ENCODE results near the gene TTR. TPM values are rescaled to one million over a fixed set of nuclear protein-coding genes. Genes with fewer than 3 reads are reported as not detected.

TTR gene
- total RNA-seq, 1 experiment from 2014 or later, result not detected

DNA sequence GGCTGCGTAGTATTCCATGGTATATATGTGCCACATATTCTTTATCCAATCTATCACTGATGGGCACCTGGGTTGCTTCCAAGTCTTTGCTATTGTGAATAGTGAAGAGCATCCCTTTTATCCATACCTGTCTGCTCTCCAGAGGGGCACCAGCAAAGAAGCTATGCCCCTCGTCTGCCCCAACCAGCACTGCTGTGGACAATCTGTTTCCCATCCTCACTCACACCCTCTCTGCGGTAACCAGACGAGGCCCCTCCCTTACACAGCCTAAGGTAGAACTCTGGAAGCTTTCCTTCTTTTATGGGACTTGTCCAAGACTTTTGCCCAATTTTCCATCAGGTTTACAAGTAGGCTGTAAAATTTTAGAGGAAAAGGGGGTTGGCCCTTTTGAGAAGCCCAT, 24.9 kb downstream of the TTR start:
- DNase-seq (ENCODE audit: low read depth), result no peak

DNA sequence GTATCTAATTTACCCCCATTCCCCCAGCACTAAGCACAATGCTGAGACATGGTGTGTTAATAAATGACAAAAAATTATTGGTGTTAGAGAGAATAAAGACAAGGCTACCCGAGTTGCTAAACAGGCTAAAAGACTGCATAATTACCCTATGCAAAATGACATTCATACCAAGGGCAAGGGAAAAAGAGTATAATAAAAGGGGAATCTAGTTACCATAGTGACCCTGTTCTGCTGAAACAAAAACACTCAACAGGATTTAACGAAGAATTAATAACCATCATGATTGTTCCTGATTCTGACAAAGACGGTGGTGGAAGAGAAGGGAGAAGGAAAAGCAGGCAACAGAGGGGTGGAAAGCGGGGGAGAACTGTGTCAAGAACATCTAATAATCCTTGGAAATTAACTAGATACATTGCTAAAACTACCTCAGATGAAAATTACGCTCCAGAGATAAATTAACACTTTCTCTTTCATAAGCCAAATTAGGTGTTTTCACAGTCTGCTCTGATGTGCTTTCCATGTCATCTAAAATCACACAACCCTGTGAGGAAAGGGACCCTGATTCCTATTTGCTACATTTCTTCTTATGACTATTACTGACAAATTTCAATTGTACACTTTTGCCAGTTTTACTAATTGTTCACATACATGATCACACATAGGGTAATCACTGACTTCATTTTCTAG, 25.5 kb downstream of the TTR start:
- no peak for DNase-seq (ENCODE audit: low read depth)

DNA sequence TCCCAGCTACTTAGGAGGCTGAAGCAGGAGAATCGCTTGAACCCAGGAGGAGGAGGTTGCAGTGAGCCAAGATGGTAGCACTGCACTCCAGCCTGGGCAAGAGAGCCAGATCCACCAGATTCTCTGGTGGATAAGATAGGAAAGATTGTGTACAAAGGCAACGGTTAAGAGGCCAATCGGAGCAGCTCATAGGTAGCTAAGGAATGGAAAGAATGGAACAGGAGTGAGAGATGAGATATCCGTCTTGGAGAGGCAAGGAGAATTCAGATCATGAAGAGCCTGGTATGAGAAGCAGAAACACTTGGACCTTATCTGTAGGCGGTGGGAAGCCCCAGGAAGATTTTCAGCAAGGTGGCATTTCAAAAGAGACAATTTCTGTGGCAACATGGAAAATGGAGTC, 27.1 kb downstream of the TTR start:
- no peak for DNase-seq (ENCODE audit: low read depth)

DNA sequence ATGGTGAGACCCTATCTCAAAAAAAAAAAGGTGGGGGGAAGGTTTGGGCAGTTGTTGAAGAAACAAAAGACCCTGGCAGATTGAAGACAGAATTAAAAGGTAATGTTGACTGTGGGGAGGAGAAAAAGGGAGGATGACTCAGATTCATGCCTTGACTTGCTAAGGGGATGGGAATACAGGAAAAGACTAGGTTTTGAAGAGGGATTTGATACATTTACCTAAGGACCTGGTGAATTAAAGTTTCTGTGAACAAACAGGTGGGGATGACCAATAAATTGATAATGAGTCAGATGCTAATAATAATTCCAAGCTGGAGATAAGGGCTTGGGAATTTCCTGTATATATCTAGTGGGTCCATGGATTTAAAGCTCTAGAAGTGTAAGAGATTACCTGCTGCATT, 27.6 kb downstream of the TTR start:
- DNase-seq (ENCODE audit: low read depth), result no peak

DNA sequence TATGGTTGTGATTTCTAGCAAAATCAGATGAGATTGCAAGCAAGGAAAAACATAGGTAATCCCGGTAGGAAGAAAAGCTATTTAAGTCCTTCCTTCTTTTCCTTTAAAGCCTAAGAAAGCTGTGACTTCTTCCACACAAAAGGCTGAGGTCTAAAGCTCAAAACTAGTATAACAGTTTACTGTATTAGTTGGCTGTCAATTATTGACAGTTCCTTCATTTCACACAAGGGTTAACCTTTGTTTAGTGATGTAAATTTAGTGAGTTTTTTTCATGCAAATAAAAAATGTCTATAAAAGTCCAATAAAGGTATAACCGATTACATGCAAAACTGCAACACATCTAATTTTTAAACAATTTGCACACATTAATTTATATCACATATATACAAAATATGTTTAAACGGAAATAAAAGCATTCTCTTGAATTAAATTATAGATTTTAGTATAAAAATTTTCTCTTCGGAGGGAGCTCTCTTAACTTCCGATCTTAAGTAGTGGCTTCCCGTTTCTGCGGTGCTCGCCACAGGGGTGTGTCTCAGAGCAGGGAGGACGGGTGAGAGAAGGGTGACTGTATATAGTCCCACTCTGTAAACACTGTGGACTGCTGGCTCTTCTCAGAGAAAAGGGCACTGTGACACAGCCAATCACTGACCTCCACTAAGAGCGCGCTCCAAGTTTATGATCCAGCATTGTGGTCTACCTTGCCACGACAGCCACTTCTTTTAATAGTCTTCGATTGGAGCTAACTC, 33.4 kb downstream of the TTR start:
- DNase-seq (ENCODE audit: low read depth), result no peak

DNA sequence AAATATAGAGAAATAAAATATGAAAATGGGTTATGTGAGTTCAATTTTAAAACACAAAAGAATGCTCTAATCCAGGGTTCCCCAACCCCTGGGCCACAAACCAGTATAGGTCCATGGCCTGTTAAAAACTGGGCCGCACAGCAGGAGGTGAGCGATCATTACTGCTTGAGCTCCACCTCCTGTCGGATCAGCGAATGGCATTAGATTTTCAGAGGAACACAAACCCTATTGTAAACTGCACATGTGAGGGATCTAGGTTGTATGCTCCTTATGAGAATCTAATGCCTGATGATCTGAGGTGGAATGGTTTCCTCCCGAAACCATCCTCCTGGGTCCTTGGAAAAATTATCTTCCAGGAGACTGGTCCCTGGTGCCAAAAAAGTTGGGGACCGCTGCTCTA, 34.7 kb downstream of the TTR start:
- no peak for DNase-seq (ENCODE audit: low read depth)

DNA sequence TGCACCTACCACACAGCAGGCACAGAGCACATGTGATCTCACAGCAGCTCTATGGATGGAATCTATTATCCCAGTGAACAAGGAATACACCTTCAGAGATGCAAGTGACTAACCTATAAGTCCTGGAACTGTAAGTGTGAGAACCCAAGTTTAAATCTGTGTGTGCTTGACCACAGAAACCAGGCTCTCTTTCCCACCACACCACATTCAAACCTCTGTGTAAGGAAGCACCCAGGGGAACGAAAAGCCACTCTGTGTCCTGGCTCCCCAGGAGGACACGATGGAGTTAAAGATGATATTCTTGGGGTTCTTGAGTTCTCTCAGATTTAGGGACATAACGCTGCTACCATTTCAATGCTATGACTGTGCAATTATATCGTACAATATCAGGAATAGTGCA, 38.9 kb downstream of the TTR start:
- DNase-seq (ENCODE audit: low read depth), result no peak

DNA sequence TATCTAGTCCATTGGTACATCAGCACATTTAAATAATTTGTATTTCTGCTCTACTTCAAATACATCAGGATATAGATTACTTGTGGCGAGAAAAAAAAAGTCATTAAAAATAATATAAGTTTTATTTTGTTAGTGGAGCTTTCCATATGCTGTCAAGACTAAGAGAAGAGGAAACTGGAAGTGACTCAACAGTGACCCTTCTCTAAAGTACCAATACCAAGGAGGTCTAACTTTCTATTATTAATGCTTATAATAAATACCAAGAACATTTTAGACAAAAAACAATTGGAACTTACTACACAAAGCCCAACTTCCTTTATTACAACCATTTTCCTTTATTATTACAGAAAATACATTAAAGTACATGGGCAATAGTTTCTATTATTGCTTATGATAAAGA, 39.8 kb downstream of the TTR start:
- no peak for DNase-seq (ENCODE audit: low read depth)

DNA sequence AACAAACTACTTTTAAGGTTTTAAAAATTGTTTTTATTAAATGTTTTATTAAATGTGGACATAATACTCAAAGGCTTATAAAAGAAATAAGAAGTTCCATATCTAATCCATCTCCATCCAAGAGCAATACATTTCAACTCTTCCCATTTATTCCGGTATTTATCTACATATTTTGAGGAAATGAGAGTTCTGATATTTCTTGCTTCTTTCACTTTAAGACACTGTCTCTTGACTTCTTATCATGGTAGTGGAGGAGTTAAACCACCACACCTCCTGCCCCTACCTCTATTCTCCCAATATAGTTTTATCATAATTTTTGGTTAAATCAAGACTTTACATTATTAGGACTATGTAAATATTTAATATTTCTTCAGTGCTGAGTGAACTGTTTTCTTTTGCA, 40.7 kb downstream of the TTR start:
- DNase-seq (ENCODE audit: low read depth), result no peak

DNA sequence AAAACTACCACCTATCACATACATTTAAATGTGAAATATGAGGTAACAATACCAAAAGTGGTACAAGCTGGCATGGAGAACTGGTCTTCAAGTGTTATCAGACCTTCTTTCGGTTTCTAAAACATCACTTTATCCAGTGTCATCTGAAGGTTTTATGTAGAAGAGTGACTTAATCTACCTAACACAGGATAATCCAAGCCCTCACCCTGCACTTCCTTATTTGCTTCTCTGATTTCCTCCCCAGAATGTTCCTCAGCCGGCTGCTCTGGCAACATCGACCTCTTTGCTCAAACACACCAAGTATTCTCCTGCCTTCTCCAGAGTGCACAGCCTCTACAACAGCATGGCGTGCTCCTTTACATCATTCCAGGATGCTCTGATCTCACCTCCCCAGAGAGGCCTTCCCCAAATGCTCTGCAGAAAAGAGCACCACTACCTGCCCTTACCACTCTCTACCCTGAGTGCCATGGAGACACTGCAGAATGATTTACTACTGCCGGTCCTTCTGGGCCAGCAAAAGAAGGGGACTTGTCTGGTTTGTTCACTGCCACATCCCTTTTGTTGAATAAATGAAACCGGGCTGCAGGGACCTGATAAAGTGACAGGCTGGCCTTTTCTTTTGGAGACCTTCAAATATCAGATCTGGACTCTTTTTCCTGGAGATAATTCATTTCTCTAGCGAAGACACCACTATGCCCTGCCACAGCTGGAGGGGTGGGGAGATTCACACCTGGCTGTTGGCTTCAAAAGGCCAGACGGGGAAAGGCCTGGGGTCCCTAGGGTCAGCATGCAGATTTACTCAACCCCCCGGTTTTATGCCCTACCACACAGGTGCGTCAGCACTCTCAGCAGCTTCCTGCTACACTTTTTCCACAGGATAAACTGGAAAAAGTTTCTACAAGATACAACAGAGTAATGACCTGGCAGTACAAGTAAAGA, 42.0 kb downstream of the TTR start:
- no peak for DNase-seq (ENCODE audit: low read depth)

DNA sequence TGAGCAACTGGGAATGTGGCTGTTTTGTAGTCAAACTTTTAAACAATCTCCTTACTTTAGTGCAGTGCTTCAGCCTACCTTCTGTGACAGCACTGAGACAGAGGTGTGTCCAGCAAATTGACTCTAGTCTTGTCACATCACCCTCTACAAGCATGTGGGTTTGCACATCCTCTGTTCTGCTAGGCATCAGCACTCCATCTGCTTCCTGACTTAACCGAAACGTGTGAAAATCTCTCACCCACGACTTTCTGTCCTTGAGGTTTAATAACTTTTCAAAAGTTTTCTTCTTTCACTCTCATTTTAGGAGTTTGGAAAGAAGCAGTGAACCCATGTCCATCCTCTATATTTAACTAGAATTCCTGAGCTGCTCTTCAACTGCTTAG, 42.6 kb downstream of the TTR start:
- DNase-seq (ENCODE audit: low read depth), result no peak

DNA sequence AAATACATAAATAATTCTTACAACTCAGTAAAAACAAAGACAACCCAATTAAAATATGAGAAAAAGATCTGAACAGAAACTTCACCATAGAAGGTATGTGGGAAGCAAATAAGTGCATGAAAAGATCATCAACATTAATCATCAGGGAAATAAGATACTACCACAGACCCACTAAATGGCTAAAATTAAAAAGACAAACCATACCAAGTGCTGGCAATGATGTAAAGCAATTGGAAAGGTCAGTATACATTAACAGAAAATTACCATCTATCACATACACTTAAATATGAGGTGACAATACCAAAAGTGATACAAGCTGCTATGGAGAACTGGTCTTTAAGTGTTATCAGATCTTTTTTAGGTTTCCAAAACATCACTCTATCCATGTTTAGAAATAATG, 44.7 kb downstream of the TTR start:
- no peak for DNase-seq (ENCODE audit: low read depth)

DNA sequence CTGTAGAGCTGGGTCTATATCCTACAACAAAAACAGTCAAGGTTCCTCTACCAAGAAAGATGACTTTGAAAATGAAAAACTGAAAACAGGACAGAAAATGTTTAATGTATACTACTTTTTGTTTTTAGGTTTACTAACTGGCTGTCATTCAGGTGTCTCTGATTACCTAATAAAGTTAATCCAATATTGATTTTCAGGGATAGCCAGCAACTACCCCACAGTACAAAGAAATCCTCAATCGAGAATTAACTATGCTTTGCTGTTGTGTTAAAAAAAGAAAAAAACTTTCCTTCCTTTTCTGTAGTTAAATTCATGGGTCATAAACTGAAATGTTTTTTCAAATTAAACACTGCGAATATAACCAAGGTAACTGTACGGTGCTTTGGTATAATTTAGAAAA, 45.8 kb downstream of the TTR start:
- DNase-seq (ENCODE audit: low read depth), result no peak

DNA sequence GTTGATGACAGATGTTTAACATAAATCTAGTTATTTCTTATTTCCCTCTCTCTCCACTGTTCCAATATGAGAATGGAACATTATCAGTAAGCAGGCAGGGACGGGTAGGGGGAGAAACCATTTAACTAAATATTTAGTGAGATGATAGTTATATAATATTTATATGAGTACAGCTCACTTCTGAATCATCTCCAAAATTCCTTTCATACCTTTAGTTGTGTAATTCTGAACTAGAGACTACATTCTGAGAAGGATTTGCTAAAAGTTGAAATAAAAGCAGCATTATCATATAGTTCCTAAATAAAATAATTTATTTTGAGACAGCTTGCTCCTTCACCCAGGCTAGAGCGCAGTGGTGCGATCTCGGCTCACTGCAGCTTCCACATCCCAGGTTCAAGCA, 51.3 kb downstream of the TTR start:
- DNase-seq (ENCODE audit: low read depth), result no peak

DNA sequence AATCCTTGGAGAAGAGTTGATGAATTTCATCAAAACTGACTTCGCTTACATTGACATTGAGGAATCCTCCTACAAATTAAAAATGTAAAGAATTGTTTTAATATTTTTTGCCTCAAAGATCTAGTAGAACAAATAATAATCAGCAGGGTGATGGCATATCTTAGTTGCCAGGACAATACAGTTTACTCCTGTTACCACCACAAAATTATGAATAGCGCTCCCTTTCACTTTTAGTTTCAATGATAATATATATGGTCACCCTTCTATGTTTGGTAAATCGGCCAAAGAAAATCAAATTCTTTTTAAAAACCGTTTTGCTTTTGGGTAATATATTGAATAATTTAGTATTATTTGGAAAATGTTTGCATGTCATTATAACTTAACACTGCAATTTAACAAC, 53.7 kb downstream of the TTR start:
- DNase-seq (ENCODE audit: low read depth), result no peak

DNA sequence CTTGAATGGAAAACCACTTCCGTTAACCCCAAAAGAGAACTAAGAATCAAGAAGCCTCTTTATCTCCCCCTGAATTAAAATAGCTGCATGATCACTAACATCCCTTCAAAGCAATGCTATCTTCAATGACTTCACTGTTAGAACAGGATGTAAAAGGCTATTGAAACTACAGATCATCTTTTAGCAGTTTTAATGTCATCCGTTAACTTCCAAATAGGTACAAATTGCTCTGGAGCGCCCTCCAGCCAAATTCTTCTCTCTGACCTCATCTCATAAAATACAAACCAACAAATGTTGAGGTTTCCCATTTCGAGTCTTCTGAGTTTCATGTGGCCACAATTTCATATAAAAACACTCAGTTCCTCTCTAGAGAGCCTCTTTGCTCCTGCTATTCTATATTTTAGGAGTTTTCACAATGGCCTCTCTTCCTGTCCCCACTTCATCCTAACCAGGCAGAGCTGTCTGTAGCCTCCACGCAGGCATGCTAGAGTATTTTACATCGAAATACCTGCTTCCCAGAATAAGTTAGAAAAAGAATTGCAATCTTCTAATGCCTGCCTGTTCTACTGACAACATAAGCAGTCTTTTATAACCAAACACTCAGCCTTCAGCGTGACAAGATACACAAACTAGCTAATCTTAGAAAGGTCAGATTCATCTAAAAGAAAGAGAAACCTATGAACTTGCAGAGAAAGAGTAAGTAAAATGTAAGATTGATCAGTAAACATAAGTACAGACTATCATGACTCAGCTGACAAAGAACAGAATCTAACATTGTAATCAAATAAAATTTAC, 54.9 kb downstream of the TTR start:
- DNase-seq (ENCODE audit: low read depth), result peak; percentile 39

DNA sequence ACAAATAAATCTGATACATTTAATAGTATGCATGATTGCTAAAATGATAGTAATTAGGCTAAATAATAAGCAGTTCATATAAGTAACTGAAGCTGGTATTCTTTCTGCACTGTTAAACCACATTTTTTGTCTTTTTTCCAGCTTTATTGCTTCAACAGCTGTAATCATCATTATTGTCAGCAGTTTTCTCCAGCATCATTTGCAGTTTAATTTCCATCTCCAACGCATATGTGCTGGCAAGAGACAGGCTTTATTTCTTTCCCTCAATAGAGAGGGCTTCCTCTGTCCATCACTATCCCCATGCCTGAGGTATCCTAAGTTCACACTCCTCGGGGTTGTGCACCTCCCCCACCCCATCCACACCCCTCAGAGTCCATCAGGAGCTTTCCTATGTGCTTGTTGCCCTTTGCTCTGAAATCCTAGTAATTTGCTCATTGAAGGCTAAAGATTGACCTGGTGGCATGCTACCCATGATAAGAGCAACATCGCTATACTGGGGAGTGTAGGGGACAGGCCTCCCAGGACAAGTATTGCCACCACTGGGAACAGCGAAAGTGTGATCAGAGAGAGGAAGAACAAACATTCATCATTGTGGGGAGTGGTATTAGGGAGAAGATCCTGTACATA, 55.6 kb downstream of the TTR start:
- DNase-seq (ENCODE audit: low read depth), result no peak
